ENCODE data around the gene ZNF157.
A peak's percentile ranks its signal among the peaks of the same experiment; 100 is the strongest.
"Not testable (repeated sequence)": the region's sequence is repeated elsewhere in the genome, so short reads cannot be mapped to it uniquely, and the experiment has no call there.

Gene ZNF157

GRCh38 chrX:47370278-47370677 is at the start of gene ZNF157:
ZNF157 (plus strand) TSS chrX:47370578; CDS start chrX:47370669, 91 bp downstream.
- no peak for DNase-seq

GRCh38 chrX:47321386-47321785 is 49.0 kb upstream of the ZNF157 start:
- no peak for DNase-seq

GRCh38 chrX:47321823-47322371 is 48.5 kb upstream of the ZNF157 start:
- no peak for DNase-seq

- DNase-seq = no peak
Measured at GRCh38 chrX:47327902-47328301, 42.5 kb upstream of the ZNF157 start.

- not testable (repeated sequence) for DNase-seq
Measured at GRCh38 chrX:47332729-47333128, 37.6 kb upstream of the ZNF157 start.

- DNase-seq = no peak
Measured at GRCh38 chrX:47351706-47352105, 18.7 kb upstream of the ZNF157 start.

- peak; percentile 8 for DNase-seq
Measured at GRCh38 chrX:47358387-47359065, 11.9 kb upstream of the ZNF157 start.

- DNase-seq = no peak
Measured at GRCh38 chrX:47360423-47361179, 9.8 kb upstream of the ZNF157 start.

GRCh38 chrX:47361538-47362511 is 8.6 kb upstream of the ZNF157 start:
- no peak for DNase-seq

- DNase-seq = peak; percentile 68
Measured at GRCh38 chrX:47366041-47366722, 4.2 kb upstream of the ZNF157 start.

GRCh38 chrX:47373198-47373597 is 2.8 kb downstream of the ZNF157 start:
- no peak for DNase-seq

GRCh38 chrX:47380268-47380667 is 9.9 kb downstream of the ZNF157 start:
- DNase-seq = peak; percentile 56

- DNase-seq = not testable (repeated sequence)
Measured at GRCh38 chrX:47380837-47381236, 10.5 kb downstream of the ZNF157 start.

- DNase-seq = peak; percentile 54
Measured at GRCh38 chrX:47384502-47384901, 14.1 kb downstream of the ZNF157 start.

GRCh38 chrX:47390780-47391179 is 20.4 kb downstream of the ZNF157 start:
- no peak for DNase-seq

- DNase-seq = no peak
Measured at GRCh38 chrX:47413179-47413594, 42.8 kb downstream of the ZNF157 start.

- no peak for DNase-seq
Measured at GRCh38 chrX:47420265-47420664, 49.9 kb downstream of the ZNF157 start.

GRCh38 chrX:47420962-47421361 is 50.6 kb downstream of the ZNF157 start:
- no peak for DNase-seq

- DNase-seq = no peak
Measured at GRCh38 chrX:47422444-47422843, 52.1 kb downstream of the ZNF157 start.

- DNase-seq = no peak
Measured at GRCh38 chrX:47430925-47431324, 60.5 kb downstream of the ZNF157 start.

GRCh38 chrX:47446431-47446830 is 76.1 kb downstream of the ZNF157 start:
- DNase-seq = no peak

- DNase-seq = no peak
Measured at GRCh38 chrX:47446971-47447370, 76.6 kb downstream of the ZNF157 start.

Data from stimulated activated CD4-positive, alpha-beta T cell treated with anti-CD3 and anti-CD28 coated beads, Interleukin-4, amount 100 ng/mL, for 1 hour (primary cell).